ENCODE data around the gene EEFSEC. TPM values are rescaled to one million over a fixed set of nuclear protein-coding genes. Genes with fewer than 3 reads are reported as not detected.

The EEFSEC gene
- total and polyA plus RNA-seq, 5 donors from 2014 or later = 16.9 to 21.9 (median 18.5) TPM

DNA sequence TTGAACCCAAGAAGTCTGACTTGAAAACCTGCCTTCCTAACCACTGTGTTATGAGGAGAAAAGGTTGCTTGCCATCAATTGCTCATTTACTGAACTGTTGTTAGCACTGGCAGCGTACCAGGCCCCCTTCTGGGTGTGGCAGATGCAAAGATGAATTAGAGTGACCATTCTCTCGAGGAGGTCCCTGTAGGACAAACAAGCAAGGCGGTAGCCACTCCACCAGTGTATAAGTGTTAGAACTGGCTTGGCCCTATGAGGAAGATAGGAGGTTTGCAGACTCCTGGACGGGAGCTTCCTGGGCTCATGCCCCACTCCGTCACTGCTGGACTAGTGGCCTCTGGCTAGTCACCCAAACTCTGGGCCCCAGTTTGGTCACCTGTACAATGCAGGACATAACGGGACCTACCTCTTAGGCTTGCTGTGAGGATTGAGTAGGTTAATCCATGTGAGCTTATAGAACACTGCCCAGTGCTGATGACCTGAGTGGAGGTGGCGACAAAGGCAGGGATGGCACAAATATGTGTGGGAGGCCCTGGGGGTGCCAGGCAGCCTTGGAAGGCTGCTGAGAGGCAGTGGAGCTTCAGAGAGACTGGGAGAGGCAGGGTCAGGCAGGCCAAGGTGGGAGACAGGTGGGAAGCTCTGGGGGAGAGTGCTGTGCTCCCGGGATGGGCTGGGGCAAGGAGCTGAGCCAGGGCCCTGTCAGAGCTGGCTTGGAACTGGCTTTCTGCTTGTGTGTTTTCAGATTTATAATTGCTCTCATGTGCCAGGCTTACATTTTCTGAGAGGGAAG lies 167.5 kb downstream of the EEFSEC start:
- Histone ChIP-seq H3K9me3 (ENCODE audit: control insufficient read depth in 2 of 2, low read length in 2 of 2) (no peaks in the 10 kb centered on the region), H3K27ac (ENCODE audit: insufficient read depth, low read length, poor library complexity, severe bottlenecking) (no peak overlapping the region), H3K4me3 (ENCODE audit: low read depth, low read length) (no peak overlapping the region), H3K36me3 (ENCODE audit: control insufficient read depth, insufficient read depth, low read length) (peaks cover 2% of the 10 kb centered on the region), H3K4me1 (ENCODE audit: control insufficient read depth, insufficient read depth, low read length, poor library complexity, severe bottlenecking) (peaks cover 30% of the 10 kb centered on the region), H3K27me3 (ENCODE audit: control insufficient read depth, insufficient read depth, low read length) (no peaks in the 10 kb centered on the region)
- DNase-seq = no peak
- Mint-ChIP-seq H3K27me3 (no peaks in the 10 kb centered on the region), H3K4me1 (peaks cover 0 to 52% (median 23%) of the 10 kb centered on the region in 4 donors), H3K27ac (peak overlapping the region; percentile 57 to 90 (median 83)), H3K36me3 (peaks cover 6% of the 10 kb centered on the region), H3K4me3 (no peak overlapping the region), H3K9me3 (no peaks in the 10 kb centered on the region)
- no peak for ATAC-seq (ENCODE audit: low read depth in 2 of 2)

DNA sequence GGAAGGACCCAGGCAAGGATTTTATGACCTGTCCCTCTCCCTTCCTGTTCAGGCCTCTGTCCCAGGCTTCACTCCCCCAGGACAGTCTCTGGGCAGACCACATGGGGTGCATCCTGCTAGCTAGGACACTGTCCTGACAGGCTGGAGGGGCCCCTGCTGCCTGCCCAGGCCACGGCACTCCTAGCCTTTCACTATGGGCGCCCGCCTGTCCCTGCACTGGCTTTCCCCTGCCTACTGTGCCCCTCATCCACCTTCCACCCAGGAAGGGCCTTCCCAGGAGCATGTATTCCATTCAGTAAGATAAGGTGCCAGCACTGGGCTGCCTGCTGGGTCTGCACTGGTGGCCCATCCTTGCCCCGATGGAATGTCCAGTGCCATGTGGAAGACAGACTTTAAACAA lies 168.1 kb downstream of the EEFSEC start:
- peaks cover 2% of the 10 kb centered on the region for H3K36me3 ChIP-seq (ENCODE audit: control insufficient read depth, insufficient read depth, low read length)
- no peak for ATAC-seq (ENCODE audit: low read depth in 2 of 2)
- H3K9me3 Mint-ChIP-seq = no peaks in the 10 kb centered on the region
- peak overlapping the region in 2 of 3 donors; percentile 69 to 90 for H3K27ac Mint-ChIP-seq
- no peak overlapping the region for H3K4me3 ChIP-seq (ENCODE audit: low read depth, low read length)
- DNase-seq = no peak
- H3K27me3 ChIP-seq (ENCODE audit: control insufficient read depth, insufficient read depth, low read length) = no peaks in the 10 kb centered on the region
- H3K36me3 Mint-ChIP-seq = peaks cover 6% of the 10 kb centered on the region
- peaks cover 27% of the 10 kb centered on the region for H3K4me1 ChIP-seq (ENCODE audit: control insufficient read depth, insufficient read depth, low read length, poor library complexity, severe bottlenecking)
- H3K27ac ChIP-seq (ENCODE audit: insufficient read depth, low read length, poor library complexity, severe bottlenecking) = no peak overlapping the region
- no peaks in the 10 kb centered on the region for H3K27me3 Mint-ChIP-seq
- H3K9me3 ChIP-seq (ENCODE audit: control insufficient read depth in 2 of 2, low read length in 2 of 2) = no peaks in the 10 kb centered on the region
- H3K4me3 Mint-ChIP-seq = no peak overlapping the region
- peaks cover 0 to 51% (median 19%) of the 10 kb centered on the region in 4 donors for H3K4me1 Mint-ChIP-seq

DNA sequence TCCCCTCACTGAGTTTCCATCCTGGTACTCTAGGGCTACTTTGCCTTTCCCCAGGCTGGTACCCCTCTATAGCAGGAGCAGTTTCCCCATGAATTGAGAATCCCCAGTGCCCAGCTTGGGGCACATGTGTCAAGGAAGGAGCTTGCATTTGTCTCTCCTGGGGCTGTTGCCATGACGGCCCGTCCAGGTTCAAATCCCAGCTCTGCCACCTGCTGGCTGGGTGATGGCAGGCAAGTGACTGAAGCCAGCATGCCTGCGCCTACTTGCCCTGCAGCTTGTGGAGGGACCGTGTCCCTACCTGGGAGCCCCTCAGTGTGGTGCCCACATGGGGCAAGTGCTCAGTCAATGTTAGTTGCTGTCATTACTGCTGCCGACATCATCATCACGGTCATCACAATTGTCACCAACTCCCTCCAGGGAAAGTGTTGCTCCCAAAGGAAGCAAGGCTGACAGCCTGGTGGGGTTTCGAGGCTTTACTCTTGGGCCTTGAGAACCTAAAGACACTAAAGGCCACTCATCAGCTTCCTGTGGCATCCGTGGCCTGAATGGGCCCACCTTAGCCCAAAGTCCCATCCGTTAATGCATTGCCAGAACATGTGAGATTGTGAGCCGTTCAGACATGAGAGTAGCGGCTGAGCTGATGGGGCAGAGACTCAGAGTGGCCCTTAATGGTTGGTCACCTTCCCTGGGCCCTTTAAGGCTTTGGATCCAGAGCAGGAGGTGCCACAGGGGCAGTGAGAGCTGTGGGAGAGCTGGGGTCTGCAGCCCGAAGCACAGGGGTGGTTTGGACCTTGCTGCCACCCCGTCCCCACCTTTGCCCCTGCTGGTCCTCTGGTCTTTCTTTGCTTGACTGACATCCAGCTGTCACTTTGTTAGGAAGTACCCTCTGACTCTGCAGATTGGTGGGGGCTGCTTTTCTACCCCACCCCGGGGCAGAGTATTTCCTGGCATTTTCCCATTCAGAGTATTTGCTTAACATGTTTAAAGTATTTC lies 169.0 kb downstream of the EEFSEC start:
- Histone ChIP-seq H3K4me1 (ENCODE audit: control insufficient read depth, insufficient read depth, low read length, poor library complexity, severe bottlenecking) (peaks cover 20% of the 10 kb centered on the region), H3K36me3 (ENCODE audit: control insufficient read depth, insufficient read depth, low read length) (peaks cover 2% of the 10 kb centered on the region), H3K27me3 (ENCODE audit: control insufficient read depth, insufficient read depth, low read length) (no peaks in the 10 kb centered on the region), H3K9me3 (ENCODE audit: control insufficient read depth in 2 of 2, low read length in 2 of 2) (no peaks in the 10 kb centered on the region), H3K27ac (ENCODE audit: insufficient read depth, low read length, poor library complexity, severe bottlenecking) (no peak overlapping the region), H3K4me3 (ENCODE audit: low read depth, low read length) (no peak overlapping the region)
- H3K36me3 Mint-ChIP-seq = peaks cover 13% of the 10 kb centered on the region
- DNase-seq = peak; percentile 27 to 66 (median 60)
- H3K4me3 Mint-ChIP-seq = no peak overlapping the region
- no peaks in the 10 kb centered on the region for H3K9me3 Mint-ChIP-seq
- ATAC-seq (ENCODE audit: low read depth in 2 of 2) = peak in 1 of 2 donors; percentile 52
- H3K4me1 Mint-ChIP-seq = peaks cover 0 to 49% (median 16%) of the 10 kb centered on the region in 4 donors
- peak overlapping the region in 1 of 3 donors; percentile 69 for H3K27ac Mint-ChIP-seq
- no peaks in the 10 kb centered on the region for H3K27me3 Mint-ChIP-seq

DNA sequence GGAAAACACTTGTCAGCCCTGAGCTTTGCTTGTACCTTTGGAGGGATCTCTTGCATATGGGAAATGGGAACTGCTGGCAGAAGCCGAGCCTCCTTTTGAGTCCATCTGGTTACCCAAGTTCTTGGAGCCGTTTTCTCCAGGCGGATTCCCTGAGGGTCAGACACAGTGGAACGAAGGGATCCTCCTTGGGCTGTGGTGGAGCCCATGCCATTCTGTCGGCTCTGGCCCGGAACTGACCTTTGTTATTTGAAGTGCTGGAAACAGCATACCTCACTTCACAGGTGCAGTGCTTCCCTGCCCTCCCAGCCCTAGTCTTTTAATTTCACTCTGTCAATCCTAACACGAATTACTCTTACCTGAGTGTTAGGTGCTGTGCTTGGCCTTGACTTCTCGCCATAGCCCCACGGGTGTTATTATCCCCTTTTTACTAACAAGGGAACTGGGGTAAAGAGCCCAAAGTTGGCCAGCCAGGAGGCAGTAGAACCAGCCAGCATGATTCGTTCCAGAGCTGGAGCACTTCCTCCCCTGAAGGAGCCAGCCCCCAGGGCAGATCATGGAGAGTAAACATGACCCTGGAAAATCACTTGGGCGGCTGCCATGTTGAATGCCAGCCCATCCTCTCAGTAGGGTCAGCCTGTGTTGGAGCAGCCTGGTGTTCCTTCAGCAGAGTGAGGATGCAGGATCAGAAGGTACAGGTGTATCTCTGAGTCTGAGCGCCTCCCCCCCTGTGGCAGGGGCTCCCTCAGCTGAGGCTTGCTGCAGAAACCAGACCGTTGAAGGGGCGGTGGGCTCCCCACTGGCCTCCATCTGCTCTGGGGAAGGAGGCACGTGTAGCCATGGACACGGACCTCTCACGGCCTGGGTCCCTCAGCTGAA lies 170.2 kb downstream of the EEFSEC start:
- Histone ChIP-seq H3K9me3 (ENCODE audit: control insufficient read depth in 2 of 2, low read length in 2 of 2) (no peaks in the 10 kb centered on the region), H3K4me3 (ENCODE audit: low read depth, low read length) (no peak overlapping the region), H3K4me1 (ENCODE audit: control insufficient read depth, insufficient read depth, low read length, poor library complexity, severe bottlenecking) (peaks cover 10% of the 10 kb centered on the region), H3K36me3 (ENCODE audit: control insufficient read depth, insufficient read depth, low read length) (peaks cover 2% of the 10 kb centered on the region), H3K27ac (ENCODE audit: insufficient read depth, low read length, poor library complexity, severe bottlenecking) (no peak overlapping the region), H3K27me3 (ENCODE audit: control insufficient read depth, insufficient read depth, low read length) (no peaks in the 10 kb centered on the region)
- peaks cover 18% of the 10 kb centered on the region for H3K36me3 Mint-ChIP-seq
- H3K4me1 Mint-ChIP-seq = peaks cover 0 to 37% (median 17%) of the 10 kb centered on the region in 4 donors
- ATAC-seq (ENCODE audit: low read depth in 2 of 2) (no peak), DNase-seq (no peak)
- no peaks in the 10 kb centered on the region for H3K9me3 Mint-ChIP-seq
- peak overlapping the region in 1 of 3 donors; percentile 14 for H3K27ac Mint-ChIP-seq
- no peaks in the 10 kb centered on the region for H3K27me3 Mint-ChIP-seq
- H3K4me3 Mint-ChIP-seq = no peak overlapping the region

DNA sequence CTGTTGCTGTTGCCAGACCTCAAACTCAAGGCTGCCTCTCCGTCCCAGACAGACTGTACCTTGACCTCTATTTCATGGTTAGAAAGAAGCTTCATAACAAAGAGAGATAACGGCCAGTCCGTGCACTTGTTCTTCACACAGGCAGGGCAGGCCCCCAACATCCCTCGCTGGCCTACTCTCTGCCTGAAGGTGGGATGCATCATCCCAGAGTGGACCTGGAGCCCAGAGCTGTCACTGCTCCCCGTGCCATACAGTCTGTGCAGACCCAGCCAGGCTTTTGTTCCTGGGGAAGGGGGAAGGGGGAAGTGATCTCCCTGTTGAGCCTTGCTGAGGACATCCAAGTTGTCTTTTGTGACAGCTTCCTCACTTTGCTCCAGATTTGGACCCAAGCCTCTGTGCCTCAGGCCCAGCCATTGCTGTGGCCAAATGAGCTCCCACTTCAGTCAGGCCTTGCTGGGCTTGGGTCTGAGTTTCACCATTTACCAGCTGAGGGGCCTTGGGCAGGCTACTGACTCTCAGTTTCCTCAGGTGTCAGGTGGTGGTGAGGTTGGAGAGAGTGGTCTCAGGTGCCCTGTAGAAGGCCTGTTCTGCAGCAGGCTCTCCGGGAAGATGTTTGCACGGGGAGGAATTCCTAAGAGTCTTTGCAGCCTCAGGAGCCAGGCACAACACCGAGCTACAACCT lies 171.8 kb downstream of the EEFSEC start:
- Histone ChIP-seq H3K4me1 (ENCODE audit: control insufficient read depth, insufficient read depth, low read length, poor library complexity, severe bottlenecking) (peaks cover 5% of the 10 kb centered on the region), H3K9me3 (ENCODE audit: control insufficient read depth in 2 of 2, low read length in 2 of 2) (no peaks in the 10 kb centered on the region), H3K27ac (ENCODE audit: insufficient read depth, low read length, poor library complexity, severe bottlenecking) (no peak overlapping the region), H3K36me3 (ENCODE audit: control insufficient read depth, insufficient read depth, low read length) (no peaks in the 10 kb centered on the region), H3K4me3 (ENCODE audit: low read depth, low read length) (no peak overlapping the region), H3K27me3 (ENCODE audit: control insufficient read depth, insufficient read depth, low read length) (no peaks in the 10 kb centered on the region)
- Mint-ChIP-seq H3K27me3 (no peaks in the 10 kb centered on the region), H3K9me3 (no peaks in the 10 kb centered on the region), H3K4me3 (no peak overlapping the region), H3K27ac (peak overlapping the region in 2 of 3 donors; percentile 44 to 81), H3K4me1 (peaks cover 0 to 29% (median 12%) of the 10 kb centered on the region in 4 donors), H3K36me3 (peaks cover 12% of the 10 kb centered on the region)
- DNase-seq (no peak), ATAC-seq (ENCODE audit: low read depth in 2 of 2) (no peak)

DNA sequence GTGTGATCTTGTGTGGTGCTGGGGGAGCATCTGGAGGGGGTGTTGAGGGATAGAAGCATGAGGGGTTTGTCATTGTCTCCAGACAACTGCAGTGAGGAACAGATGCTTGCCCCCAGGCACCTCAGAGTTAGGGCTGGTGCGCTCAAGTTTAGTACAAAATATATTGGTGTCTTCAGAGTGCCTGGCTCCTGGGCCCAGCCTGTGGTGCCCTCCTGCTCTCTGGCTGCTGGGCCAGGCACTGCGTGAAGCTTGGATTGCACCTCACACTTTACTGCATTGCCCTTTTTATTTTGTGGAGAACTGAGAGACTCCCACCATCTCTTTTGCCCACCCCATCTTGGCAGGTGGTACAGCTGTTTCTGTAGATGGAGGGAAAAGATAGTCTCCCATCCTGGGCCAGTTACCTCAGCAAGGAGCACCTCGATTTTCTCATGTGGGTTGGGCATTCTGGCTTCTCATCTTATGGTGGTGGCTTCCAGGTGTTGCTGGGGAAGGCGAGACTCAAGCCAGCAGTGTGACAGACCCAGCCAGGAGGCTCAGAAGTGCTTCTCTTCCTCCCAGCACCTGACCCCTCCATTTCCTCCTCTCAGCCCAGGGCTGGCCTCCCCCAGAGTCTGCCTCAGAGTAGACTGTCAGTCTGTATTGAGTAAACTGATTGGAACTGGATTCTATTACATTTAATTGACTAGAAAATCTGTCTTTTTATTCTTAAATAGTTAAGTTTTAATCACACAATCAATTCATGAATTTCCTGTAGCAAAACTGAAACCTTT lies 173.0 kb downstream of the EEFSEC start:
- no peaks in the 10 kb centered on the region for H3K27me3 Mint-ChIP-seq
- no peak overlapping the region for H3K4me3 ChIP-seq (ENCODE audit: low read depth, low read length)
- peak in 1 of 2 donors; percentile 29 for ATAC-seq (ENCODE audit: low read depth in 2 of 2)
- no peaks in the 10 kb centered on the region for H3K9me3 ChIP-seq (ENCODE audit: control insufficient read depth in 2 of 2, low read length in 2 of 2)
- peaks cover 5% of the 10 kb centered on the region for H3K4me1 ChIP-seq (ENCODE audit: control insufficient read depth, insufficient read depth, low read length, poor library complexity, severe bottlenecking)
- peak overlapping the region; percentile 61 to 83 (median 65) for H3K27ac Mint-ChIP-seq
- H3K36me3 Mint-ChIP-seq = peaks cover 12% of the 10 kb centered on the region
- peaks cover 0 to 24% (median 9%) of the 10 kb centered on the region in 4 donors for H3K4me1 Mint-ChIP-seq
- no peaks in the 10 kb centered on the region for H3K9me3 Mint-ChIP-seq
- H3K27me3 ChIP-seq (ENCODE audit: control insufficient read depth, insufficient read depth, low read length) = no peaks in the 10 kb centered on the region
- H3K36me3 ChIP-seq (ENCODE audit: control insufficient read depth, insufficient read depth, low read length) = no peaks in the 10 kb centered on the region
- no peak overlapping the region for H3K4me3 Mint-ChIP-seq
- DNase-seq = peak in 1 of 3 donors; percentile 17
- H3K27ac ChIP-seq (ENCODE audit: insufficient read depth, low read length, poor library complexity, severe bottlenecking) = no peak overlapping the region
